ENCODE data around the gene PABPN1L.

PABPN1L gene

GRCh38 chr16:88865742-88866141 lies 718 bp downstream of the PABPN1L start:
- Histone ChIP-seq H3K27me3 (replicated peaks) (peaks cover 4% of the 10 kb centered on the region), H3K4me3 (ENCODE audit: low read depth, low read length) (no peak overlapping the region), H3K27ac (no peak overlapping the region), H3K36me3 (replicated peaks) (no peaks in the 10 kb centered on the region)
- no peak for TF ChIP-seq CTCF (IDR thresholded peaks at IDR 0.05; ENCODE audit: low read depth, low read length, missing control alignments)
- in situ Hi-C loops (cut with HindIII; ENCODE audit: low pct_ligation_motif_present, low sequenced_read_pairs), result no loop called here
- no peak for DNase-seq

GRCh38 chr16:88865310-88865709 lies 1.1 kb downstream of the PABPN1L start:
- in situ Hi-C loops (cut with HindIII; ENCODE audit: low pct_ligation_motif_present, low sequenced_read_pairs), result no loop called here
- no peak for TF ChIP-seq CTCF (IDR thresholded peaks at IDR 0.05; ENCODE audit: low read depth, low read length, missing control alignments)
- Histone ChIP-seq H3K27ac (no peak overlapping the region), H3K27me3 (replicated peaks) (peaks cover 3% of the 10 kb centered on the region), H3K4me3 (ENCODE audit: low read depth, low read length) (no peak overlapping the region), H3K36me3 (replicated peaks) (peaks cover 3% of the 10 kb centered on the region)
- DNase-seq, result no peak

GRCh38 chr16:88864521-88864920 lies 1.9 kb downstream of the PABPN1L start:
- Histone ChIP-seq H3K36me3 (replicated peaks) (peaks cover 9% of the 10 kb centered on the region), H3K27ac (no peak overlapping the region), H3K4me3 (ENCODE audit: low read depth, low read length) (no peak overlapping the region), H3K27me3 (replicated peaks) (peaks cover 2% of the 10 kb centered on the region)
- in situ Hi-C loops (cut with HindIII; ENCODE audit: low pct_ligation_motif_present, low sequenced_read_pairs), result no loop called here
- DNase-seq, result no peak
- TF ChIP-seq CTCF (IDR thresholded peaks at IDR 0.05; ENCODE audit: low read depth, low read length, missing control alignments), result no peak

GRCh38 chr16:88864099-88864498 lies 2.4 kb downstream of the PABPN1L start:
- Histone ChIP-seq H3K27ac (no peak overlapping the region), H3K36me3 (replicated peaks) (peaks cover 9% of the 10 kb centered on the region), H3K4me3 (ENCODE audit: low read depth, low read length) (no peak overlapping the region), H3K27me3 (replicated peaks) (no peaks in the 10 kb centered on the region)
- TF ChIP-seq CTCF (IDR thresholded peaks at IDR 0.05; ENCODE audit: low read depth, low read length, missing control alignments), result no peak
- no peak for DNase-seq
- in situ Hi-C loops (cut with HindIII; ENCODE audit: low pct_ligation_motif_present, low sequenced_read_pairs), result no loop called here

- Histone ChIP-seq H3K27me3 (replicated peaks) (no peaks in the 10 kb centered on the region), H3K4me3 (ENCODE audit: low read depth, low read length) (no peak overlapping the region), H3K36me3 (replicated peaks) (peaks cover 11% of the 10 kb centered on the region), H3K27ac (no peak overlapping the region)
- DNase-seq, result no peak
- in situ Hi-C loops (cut with HindIII; ENCODE audit: low pct_ligation_motif_present, low sequenced_read_pairs), result no loop called here
- no peak for TF ChIP-seq CTCF (IDR thresholded peaks at IDR 0.05; ENCODE audit: low read depth, low read length, missing control alignments)
These were observed 3.0 kb downstream of the PABPN1L start for GRCh38 chr16:88863426-88863825.

- DNase-seq, result no peak
- H3K4me3 ChIP-seq (ENCODE audit: low read depth, low read length), result no peak overlapping the region
- peaks cover 11% of the 10 kb centered on the region for H3K36me3 ChIP-seq (replicated peaks)
- in situ Hi-C loops (cut with HindIII; ENCODE audit: low pct_ligation_motif_present, low sequenced_read_pairs), result no loop called here
- no peaks in the 10 kb centered on the region for H3K27me3 ChIP-seq (replicated peaks)
- TF ChIP-seq CTCF (IDR thresholded peaks at IDR 0.05; ENCODE audit: low read depth, low read length, missing control alignments), result no peak
- no peak overlapping the region for H3K27ac ChIP-seq
These were observed 3.5 kb downstream of the PABPN1L start for GRCh38 chr16:88862968-88863367.

All from brain microvascular endothelial cell (primary cell).